Measurements from ENCODE around the gene SFI1. TPM values are rescaled to one million over a fixed set of nuclear protein-coding genes. Genes with fewer than 3 reads are reported as not detected.

SFI1 gene
- total and polyA plus RNA-seq, 4 donors: 14.0 to 46.0 (median 32.7) TPM

- 96 to 100% methylated on average over 2 of the region's 2 CpGs for whole genome bisulfite sequencing, 2 donors
- Histone ChIP-seq H3K9ac (ENCODE audit: insufficient read depth in 1 of 2, low read length in 2 of 2) (no peak overlapping the region), H3K27me3 (ENCODE audit: control insufficient read depth in 3 of 3, insufficient read depth in 3 of 3, low read length in 2 of 3) (no peaks in the 10 kb centered on the region), H3K36me3 (ENCODE audit: control insufficient read depth in 4 of 4, insufficient read depth in 4 of 4, low read length in 4 of 4) (peaks cover 8 to 23% (median 15%) of the 10 kb centered on the region in 4 donors), H3K4me3 (no peak overlapping the region), H3K4me1 (ENCODE audit: control insufficient read depth in 5 of 5, insufficient read depth in 5 of 5, low read length in 5 of 5) (peaks cover 0 to 20% (median 11%) of the 10 kb centered on the region in 5 donors), H3K27ac (ENCODE audit: low read depth in 1 of 2, low read length in 1 of 2) (no peak overlapping the region), H3K9me3 (ENCODE audit: control insufficient read depth in 4 of 4, insufficient read depth in 3 of 4, low read length in 3 of 4) (no peaks in the 10 kb centered on the region)
- DNase-seq (no peak), ATAC-seq (ENCODE audit: insufficient read depth, low FRiP score) (no peak)
- TF ChIP-seq CTCF (IDR thresholded peaks at IDR 0.05; ENCODE audit: control extremely low read depth, extremely low read depth): no peak
Measured at GRCh38 chr22:31486951-31487350, 9.4 kb upstream of the SFI1 start.

GRCh38 chr22:31488346-31488883, 7.9 kb upstream of the SFI1 start:
- Histone ChIP-seq H3K9me3 (ENCODE audit: control insufficient read depth in 4 of 4, insufficient read depth in 3 of 4, low read length in 3 of 4) (no peaks in the 10 kb centered on the region), H3K36me3 (ENCODE audit: control insufficient read depth in 4 of 4, insufficient read depth in 4 of 4, low read length in 4 of 4) (peaks cover 4 to 16% (median 11%) of the 10 kb centered on the region in 4 donors), H3K4me1 (ENCODE audit: control insufficient read depth in 5 of 5, insufficient read depth in 5 of 5, low read length in 5 of 5) (peaks cover 0 to 20% (median 11%) of the 10 kb centered on the region in 5 donors), H3K27ac (ENCODE audit: low read depth in 1 of 2, low read length in 1 of 2) (peak overlapping the region in 1 of 2 donors; percentile 27), H3K9ac (ENCODE audit: insufficient read depth in 1 of 2, low read length in 2 of 2) (peak overlapping the region; percentile 25 to 71), H3K27me3 (ENCODE audit: control insufficient read depth in 3 of 3, insufficient read depth in 3 of 3, low read length in 2 of 3) (no peaks in the 10 kb centered on the region), H3K4me3 (no peak overlapping the region)
- TF ChIP-seq CTCF (IDR thresholded peaks at IDR 0.05; ENCODE audit: control extremely low read depth, extremely low read depth): no peak
- ATAC-seq (ENCODE audit: insufficient read depth, low FRiP score): no peak
- no peak for DNase-seq
- 72 to 77% methylated on average over 6 of the region's 6 CpGs for WGBS, 2 donors

- Histone ChIP-seq H3K9ac (ENCODE audit: insufficient read depth in 1 of 2, low read length in 2 of 2) (peak overlapping the region; percentile 25 to 71), H3K36me3 (ENCODE audit: control insufficient read depth in 4 of 4, insufficient read depth in 4 of 4, low read length in 4 of 4) (peaks cover 4 to 14% (median 9%) of the 10 kb centered on the region in 4 donors), H3K4me1 (ENCODE audit: control insufficient read depth in 5 of 5, insufficient read depth in 5 of 5, low read length in 5 of 5) (peaks cover 0 to 20% (median 11%) of the 10 kb centered on the region in 5 donors), H3K27me3 (ENCODE audit: control insufficient read depth in 3 of 3, insufficient read depth in 3 of 3, low read length in 2 of 3) (no peaks in the 10 kb centered on the region), H3K9me3 (ENCODE audit: control insufficient read depth in 4 of 4, insufficient read depth in 3 of 4, low read length in 3 of 4) (no peaks in the 10 kb centered on the region), H3K4me3 (peak overlapping the region; percentile 85), H3K27ac (ENCODE audit: low read depth in 1 of 2, low read length in 1 of 2) (peak overlapping the region; percentile 93 to 99)
- WGBS, 2 donors: 0% methylated on average over 31 to 61 of the region's 61 CpGs
- ATAC-seq (ENCODE audit: insufficient read depth, low FRiP score): no peak
- DNase-seq: peak in 2 of 3 donors; percentile 24
- no peak for TF ChIP-seq CTCF (IDR thresholded peaks at IDR 0.05; ENCODE audit: control extremely low read depth, extremely low read depth)
Measured at GRCh38 chr22:31488988-31489617, 7.2 kb upstream of the SFI1 start.
